Measurements from ENCODE around the gene SLC10A4.

Gene SLC10A4

DNA sequence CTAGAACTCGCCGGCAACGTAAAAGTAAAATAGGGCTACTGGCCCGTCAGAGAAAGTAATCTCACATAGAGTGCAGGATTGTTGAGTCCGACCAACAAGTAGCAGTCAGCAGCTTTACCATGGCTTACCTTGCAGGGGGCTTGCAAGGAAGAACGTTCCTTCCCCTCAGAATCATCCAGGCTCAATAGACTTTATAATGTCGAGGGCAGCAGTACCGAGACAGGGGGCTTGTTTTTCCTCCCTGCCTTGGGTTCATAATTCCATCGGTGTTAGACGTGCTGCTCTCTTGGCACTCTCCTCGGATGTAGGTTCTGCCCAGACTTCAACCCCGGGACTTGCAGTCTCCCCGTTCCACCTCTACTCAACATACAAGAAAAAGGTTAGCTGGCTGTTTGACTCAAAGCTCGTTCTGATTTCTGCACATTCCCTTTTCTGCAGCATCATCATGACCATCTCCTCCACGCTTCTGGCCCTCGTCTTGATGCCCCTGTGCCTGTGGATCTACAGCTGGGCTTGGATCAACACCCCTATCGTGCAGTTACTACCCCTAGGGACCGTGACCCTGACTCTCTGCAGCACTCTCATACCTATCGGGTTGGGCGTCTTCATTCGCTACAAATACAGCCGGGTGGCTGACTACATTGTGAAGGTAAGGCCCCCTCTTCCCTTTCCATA is 1.5 kb downstream of the SLC10A4 start:
- no peak for DNase-seq (ENCODE audit: low read depth in 4 of 4, low spot score in 1 of 4)

DNA sequence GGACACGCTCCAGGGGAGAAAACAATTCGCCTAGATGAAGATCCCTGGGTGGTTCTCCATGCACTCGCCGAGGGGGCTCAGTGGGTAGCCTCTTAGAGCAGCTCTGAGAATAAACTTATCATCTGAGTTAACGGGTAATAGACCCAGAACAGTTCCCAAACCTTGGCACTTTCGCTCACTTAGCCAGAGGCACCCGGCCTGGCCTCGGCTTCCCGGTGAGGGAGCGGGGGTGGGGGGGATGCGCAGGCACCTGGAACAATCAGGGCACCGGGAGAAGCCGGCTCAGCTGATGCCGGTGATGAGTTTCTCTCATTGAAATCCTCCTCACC is 6.5 kb downstream of the SLC10A4 start:
- no peak for DNase-seq (ENCODE audit: low read depth in 4 of 4, low spot score in 1 of 4)

DNA sequence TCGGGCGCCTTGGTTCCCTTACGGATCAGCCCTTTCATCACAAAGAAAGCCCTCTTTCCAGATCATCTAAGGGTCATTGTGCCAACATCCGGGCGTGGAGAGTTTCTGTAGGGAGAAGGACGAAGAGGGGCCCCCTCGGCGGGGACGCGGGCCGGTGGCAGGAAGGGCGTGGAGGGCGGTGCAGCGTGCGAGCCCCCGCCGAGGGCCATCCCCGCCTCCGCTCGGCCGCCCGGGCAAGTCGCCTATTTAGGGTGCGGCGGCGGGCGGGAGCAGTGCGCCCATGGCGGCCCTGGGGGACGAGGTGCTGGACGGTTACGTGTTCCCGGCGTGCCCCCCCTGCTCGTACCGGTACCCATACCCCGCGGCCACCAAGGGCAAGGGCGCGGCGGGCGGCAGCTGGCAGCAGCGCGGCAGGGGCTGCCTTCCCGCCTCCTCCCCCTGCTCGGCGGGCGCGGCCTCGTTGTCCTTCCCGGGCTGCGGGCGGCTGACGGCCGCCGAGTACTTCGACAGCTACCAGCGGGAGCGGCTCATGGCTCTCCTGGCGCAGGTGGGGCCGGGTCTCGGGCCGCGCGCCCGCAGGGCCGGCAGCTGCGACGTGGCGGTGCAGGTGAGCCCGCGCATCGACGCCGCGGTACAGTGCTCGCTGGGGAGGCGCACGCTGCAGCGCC is 7.0 kb downstream of the SLC10A4 start, which contains the start of gene ZAR1:
ZAR1 (plus strand) TSS at position 241 of the 668 bp plus-strand sequence; CDS start at position 281, 40 bp downstream.
- DNase-seq (ENCODE audit: low read depth in 4 of 4, low spot score in 1 of 4) = no peak

DNA sequence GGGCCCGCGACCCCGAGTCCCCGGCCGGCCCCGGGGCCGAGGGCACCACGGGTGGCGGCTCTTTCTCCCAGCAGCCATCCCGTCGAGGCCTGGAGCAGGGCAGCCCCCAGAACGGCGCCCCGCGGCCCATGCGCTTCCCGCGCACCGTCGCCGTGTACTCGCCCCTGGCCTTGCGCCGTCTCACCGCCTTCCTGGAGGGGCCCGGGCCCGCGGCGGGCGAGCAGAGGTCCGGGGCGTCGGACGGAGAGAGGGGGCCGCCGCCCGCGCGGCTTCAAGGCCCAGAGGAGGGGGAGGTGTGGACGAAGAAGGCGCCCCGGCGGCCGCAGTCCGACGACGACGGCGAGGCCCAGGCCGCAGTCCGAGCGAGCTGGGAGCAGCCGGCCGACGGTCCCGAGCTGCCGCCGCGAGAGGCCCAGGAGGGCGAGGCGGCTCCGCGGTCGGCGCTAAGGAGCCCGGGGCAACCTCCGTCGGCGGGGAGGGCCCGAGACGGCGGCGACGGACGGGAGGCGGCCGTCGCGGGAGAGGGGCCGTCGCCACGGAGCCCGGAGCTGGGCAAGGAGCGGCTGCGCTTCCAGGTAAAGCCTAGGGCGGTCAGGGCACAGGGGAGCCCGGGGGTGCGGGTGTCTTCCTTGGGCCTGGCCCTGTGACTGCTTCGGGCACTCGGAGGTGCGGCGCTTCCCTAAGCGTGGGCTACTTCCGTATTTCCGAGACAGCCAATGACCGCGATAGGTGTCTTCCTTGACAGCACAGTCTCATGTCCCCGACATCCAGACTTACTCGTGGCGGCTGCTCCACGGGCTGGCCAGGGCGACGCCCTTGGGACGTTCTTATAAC is 7.8 kb downstream of the SLC10A4 start:
- no peak for DNase-seq (ENCODE audit: low read depth in 4 of 4, low spot score in 1 of 4)

DNA sequence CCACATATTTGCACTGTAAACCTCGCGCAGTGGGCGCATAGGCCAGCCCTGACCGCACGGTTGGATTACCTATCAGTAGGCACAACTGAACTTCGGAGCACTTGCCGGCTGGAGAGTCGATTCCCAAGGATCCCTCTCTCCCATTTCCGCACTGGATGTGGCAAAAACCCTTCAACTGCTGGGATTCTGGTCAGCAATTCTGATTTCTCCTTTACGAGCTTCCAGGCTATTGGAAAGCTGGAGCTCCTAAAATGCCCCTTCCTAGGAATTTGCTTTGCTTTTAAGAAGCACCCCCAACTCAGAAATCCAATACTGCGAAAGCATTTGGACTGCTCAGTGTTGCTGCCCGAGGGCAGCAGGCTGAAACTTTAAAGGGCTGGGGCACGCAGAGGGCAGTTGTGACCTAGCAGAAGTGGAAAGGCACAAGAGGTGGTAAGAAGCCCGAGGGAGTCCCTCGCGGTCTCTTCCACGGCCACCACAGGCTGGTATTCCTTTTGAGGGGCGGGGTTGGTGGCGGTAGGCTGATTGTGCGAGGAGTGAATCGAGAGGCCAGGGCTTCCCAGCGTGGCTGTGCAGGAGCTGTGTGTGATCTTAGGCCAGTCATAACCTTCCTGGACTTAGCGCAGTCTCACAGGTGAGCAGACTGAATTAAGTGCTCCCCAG is 8.5 kb downstream of the SLC10A4 start:
- DNase-seq (ENCODE audit: low read depth in 4 of 4, low spot score in 1 of 4) = no peak

DNA sequence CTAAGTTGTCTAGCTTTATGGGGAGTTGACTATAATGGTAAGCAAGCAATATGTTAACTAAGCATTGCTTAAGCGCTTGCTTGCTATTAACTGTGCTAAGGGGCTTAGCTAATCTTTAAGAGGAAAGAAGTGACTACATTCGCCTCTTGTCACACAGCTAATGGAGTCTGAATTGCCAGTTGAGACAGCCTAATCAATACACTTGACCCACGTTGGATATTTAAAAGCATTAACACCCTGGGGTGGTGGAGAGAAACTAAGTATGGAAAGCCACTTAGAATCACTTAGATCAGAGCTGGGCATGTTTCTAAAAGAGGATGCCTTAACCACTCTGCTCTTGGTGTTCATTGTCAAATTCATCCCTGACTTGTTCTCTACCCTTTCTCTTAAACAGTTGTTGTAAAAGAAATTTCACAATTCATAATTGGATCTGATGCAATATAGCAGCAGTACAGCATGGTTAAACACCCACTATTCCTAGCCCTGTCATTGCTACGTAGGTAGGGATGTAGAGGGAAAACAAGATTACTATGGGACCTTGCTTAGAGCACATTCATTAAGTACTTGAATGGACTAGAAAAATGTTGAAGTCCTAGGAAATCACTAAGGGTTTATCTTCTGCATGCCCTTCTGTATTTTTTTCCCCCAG is 10.4 kb downstream of the SLC10A4 start:
- no peak for DNase-seq (ENCODE audit: low read depth in 4 of 4, low spot score in 1 of 4)

DNA sequence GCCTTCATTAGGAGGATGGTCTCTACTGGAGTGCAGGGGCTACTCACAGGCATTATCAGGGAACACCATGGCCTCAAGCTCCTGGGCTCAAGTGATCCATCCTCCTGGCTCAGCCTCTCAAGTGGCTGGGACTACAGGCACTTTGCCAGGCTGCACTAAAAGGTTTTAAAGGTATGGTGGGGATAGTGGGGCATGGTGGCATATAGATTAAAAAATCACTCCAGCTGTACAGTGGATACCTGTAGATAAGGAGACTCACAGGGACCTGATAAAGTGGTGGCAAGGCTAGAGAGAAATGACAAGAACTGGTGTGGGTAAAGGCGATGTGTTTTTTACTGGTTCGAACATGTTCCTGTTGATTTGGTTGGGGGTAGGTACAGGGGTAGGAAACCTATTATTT is 12.8 kb downstream of the SLC10A4 start:
- no peak for DNase-seq (ENCODE audit: low read depth in 4 of 4, low spot score in 1 of 4)

DNA sequence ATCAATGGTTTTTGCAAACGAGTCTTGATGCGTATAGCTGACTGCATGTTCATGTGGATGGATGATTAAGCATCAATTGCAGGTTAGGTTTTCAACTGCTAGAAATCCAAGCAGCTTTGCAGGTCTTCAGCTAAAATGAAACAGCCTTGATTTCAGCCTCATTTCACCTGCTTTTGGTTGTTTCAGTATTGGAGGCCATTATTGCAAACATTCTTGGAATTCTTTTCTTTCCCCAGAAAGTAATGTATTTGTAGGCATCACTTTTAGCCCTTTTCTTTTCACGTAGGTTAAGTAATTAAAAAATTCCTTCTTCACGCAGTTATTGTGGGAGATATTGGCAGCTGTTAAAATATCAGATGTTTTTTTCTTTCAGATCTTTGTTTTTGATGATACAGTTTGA is 15.8 kb downstream of the SLC10A4 start:
- DNase-seq (ENCODE audit: low read depth in 4 of 4, low spot score in 1 of 4) = no peak

DNA sequence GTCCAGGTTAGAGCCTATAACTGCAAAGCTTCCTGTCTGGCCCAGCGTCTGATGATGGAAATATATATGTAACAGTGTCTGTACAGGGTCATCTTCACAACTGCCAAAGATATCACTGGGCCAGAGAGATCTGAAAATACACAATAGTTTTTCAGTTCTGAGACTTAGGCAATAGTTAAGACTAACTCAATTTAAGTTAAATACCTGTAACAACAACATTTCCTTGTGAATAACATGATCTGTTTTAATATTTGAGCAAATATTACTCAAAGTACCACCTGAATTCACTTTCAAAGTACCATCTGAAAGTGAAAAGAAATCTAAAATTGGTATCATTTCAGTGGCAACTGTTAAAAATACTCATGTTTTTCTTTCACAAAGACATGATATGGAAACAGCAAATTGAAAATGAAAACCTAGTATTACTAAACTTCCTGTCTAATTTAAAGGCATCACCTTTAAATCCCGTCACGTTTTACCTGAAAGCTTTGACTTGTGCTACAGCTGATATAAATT is 16.5 kb downstream of the SLC10A4 start:
- DNase-seq (ENCODE audit: low read depth in 4 of 4, low spot score in 1 of 4) = no peak

DNA sequence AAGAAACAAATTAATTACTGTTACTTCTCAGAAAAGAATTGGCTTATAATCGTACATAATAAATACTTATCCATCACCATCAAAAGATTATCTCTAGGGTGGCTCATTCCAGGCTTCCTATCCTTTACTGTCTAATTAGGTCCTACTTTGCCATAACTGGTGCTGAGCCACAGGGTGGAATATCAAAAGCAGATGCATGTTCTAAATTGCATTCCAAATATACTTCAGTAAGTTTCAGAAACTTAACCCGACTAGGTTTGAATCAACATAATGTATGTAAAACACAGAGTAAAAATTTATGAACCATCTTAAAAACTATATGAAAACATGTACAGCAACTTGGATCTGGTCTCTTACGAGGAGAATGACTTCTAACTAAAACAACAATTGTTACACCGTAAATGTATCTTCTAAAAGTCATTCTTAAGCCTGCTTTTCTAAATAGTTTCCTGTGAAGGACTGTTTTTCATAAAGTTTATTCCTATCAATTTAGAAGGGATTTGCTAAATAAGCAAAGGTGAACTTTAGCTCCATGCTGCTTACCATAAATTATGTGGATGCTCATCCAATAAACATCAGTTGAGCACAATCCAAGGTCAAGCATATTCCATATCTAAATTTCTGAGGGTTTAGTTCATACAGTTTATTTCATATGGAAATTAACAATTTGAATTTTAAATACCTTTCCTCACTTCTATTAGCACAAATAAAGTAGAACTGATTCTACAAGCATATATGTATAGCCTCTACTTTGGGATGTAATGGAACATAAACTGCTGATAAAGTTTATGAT is 20.3 kb downstream of the SLC10A4 start:
- no peak for DNase-seq (ENCODE audit: low read depth in 4 of 4, low spot score in 1 of 4)

DNA sequence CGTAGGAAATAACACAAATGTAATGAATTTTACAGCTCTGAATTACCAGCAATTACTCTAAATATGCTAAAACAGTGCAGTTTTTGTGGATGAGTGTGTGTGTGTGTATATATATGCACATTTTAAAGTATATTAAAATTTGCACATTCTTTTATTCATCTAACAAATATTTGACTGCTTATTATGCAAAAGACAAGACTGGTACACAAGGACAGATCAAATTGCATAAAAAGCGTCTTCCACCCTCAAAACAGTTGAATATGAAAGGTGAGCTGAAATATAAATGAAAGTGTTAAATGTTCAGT is 20.8 kb downstream of the SLC10A4 start:
- DNase-seq (ENCODE audit: low read depth in 4 of 4, low spot score in 1 of 4) = no peak

DNA sequence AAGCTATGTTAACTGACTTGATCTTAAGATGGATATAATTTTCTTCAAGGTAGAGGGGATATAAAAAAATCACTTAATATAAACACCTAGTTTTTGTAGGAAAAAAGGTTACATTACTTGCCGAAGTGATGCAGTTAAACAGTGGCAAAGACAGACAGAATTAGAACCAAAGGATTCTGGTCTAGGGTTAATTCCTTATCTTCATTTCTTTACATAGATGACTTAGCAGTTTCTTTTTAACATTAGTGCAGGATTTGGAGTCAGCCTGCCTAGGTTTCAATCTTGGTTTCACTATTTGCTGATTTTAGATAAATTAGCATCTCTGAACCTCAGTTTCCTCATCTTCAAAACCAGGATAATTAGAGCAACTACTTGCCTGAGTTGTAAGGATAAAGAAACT is 21.2 kb downstream of the SLC10A4 start:
- DNase-seq (ENCODE audit: low read depth in 4 of 4, low spot score in 1 of 4) = no peak

DNA sequence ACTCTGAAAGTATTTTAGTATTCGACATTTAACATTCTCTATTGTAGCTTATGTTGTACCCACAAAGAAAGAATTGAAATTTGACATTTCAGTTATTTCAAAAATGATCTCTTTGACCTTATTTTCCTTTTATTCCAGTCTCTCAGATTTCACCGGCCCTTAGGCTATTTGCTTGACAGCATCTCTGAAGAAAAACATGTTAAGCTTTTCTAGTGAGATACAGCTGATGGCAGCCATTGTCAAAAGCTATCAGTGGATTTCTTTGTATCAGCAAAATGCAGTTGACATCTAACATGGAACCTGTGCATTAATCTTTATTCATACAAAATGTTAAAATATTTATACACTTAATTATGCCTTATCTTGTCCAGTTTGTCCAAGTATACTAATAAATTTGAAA is 23.6 kb downstream of the SLC10A4 start:
- DNase-seq (ENCODE audit: low read depth in 4 of 4, low spot score in 1 of 4) = no peak

DNA sequence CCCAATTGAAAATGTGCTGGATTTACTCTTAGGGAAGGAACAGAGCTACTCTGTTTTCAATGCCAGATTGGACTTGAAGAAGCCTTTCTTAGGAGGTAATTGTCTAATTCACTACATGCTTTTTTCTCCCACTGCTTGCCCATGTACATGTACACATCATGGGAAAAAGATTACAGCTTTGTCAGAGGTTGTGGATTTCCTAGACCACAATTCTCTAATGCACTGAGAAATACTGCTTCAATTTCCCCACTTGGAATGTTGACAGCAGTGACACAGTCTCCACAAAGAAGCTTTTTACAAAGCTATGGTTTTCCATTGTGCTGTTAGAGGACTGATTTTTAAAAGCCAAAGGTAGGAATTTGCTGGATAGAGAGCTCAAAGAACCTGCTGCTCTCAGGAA is 26.4 kb downstream of the SLC10A4 start:
- no peak for DNase-seq (ENCODE audit: low read depth in 4 of 4, low spot score in 1 of 4)

DNA sequence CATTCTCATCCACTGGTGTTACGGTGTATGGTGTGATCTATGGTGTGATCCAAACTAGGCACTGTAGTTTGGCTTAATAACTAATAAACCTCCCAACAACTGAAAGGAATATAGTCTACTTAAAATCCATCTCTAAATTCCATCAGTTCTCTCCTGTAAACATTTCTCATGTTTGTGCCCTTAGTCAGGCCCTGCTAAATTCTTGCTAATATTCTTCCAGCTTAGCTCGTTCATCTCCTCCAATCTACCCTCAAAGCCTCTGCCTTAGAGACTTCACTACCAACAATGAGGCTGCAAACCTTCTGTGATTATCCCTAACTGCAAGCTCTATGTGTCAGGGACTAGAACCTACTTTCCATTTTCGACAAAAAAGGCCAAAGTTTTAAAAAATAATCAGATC is 35.0 kb downstream of the SLC10A4 start:
- no peak for DNase-seq (ENCODE audit: low read depth in 4 of 4, low spot score in 1 of 4)

DNA sequence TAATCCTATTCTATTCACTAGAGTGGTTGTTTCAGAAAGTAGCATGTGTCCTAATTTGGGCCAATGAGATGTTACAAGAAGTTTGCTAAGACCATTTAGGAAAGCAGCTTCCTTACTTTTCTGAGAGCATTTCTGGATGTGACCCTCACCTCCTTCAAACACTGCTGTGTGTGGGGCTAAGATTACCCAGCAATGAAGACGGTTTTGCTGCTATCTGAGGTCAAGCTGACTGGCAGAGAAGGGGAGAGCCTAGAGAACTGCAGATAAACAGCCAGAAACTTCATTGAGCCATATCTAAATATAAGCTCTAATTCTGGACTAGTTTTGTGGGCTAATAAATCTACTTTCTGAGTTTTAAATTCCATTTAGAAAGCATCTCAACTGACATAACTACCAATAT is 43.3 kb downstream of the SLC10A4 start:
- no peak for DNase-seq (ENCODE audit: low read depth in 4 of 4, low spot score in 1 of 4)

DNA sequence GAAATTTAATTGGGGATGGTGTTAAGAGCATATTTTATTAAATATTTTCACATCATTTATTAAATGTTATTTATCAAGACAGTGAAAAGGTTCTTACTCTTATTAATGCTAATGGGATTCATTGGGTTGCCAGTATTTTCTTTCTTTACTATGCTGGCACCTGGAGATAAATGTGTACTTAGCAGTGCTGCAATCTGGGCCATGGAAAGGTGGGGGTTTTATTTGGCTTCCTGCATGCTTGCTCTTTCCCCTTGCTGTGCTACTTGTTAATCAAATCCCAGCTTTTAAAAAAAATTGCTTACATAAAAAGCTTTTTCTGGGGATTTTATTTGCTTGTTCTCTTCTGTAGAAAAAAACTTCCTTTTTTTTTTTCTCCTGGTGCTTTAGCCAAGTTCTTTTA is 55.2 kb downstream of the SLC10A4 start:
- DNase-seq (ENCODE audit: low read depth in 4 of 4, low spot score in 1 of 4) = no peak

All from stimulated activated CD4-positive, alpha-beta T cell treated with anti-CD3 and anti-CD28 coated beads, Interleukin-1b, Interleukin-23, amount 100 ng/mL, for 24 hours (primary cell).